GM12864 (cell line): Measurements from ENCODE around the gene AHDC1.

ENCODE experiments used
- DNase-seq: peaks from one replicate; pipeline ENCODE4 v3.0.0-alpha.2; 2011; ENCODE audit warnings: low read depth
- H3K4me3 ChIP-seq: 2 replicates; pipeline ENCODE4 v1.5.1; 2011; ENCODE audit warnings: mild to moderate bottlenecking, low read depth, low read length, control low read depth
- CTCF ChIP-seq: IDR thresholded peaks from 2 replicates; pipeline ENCODE4 v1.5.1; 2011; ENCODE audit warnings: low read depth, mild to moderate bottlenecking, moderate library complexity, low read length, control low read depth, inconsistent platforms; ENCODE audit errors: missing control alignments

Gene AHDC1

GRCh38 chr1:27617420-27617819, 13.5 kb upstream of the AHDC1 start:
- no peak for TF ChIP-seq CTCF
- DNase-seq = no peak
- no peak overlapping the region for H3K4me3 ChIP-seq

- DNase-seq = no peak
- TF ChIP-seq CTCF = peak; percentile 45
- H3K4me3 ChIP-seq = no peak overlapping the region
Observed at GRCh38 chr1:27616441-27616840, 12.5 kb upstream of the AHDC1 start.

- H3K4me3 ChIP-seq = no peak overlapping the region
- no peak for DNase-seq
- TF ChIP-seq CTCF = no peak
Observed at GRCh38 chr1:27615346-27616192, 11.6 kb upstream of the AHDC1 start.

- no peak for DNase-seq
- TF ChIP-seq CTCF = no peak
- no peak overlapping the region for H3K4me3 ChIP-seq
Observed at GRCh38 chr1:27614625-27615344, 10.8 kb upstream of the AHDC1 start.

GRCh38 chr1:27614043-27614624, 10.2 kb upstream of the AHDC1 start:
- no peak overlapping the region for H3K4me3 ChIP-seq
- no peak for DNase-seq
- no peak for TF ChIP-seq CTCF

GRCh38 chr1:27612718-27613117, 8.8 kb upstream of the AHDC1 start:
- H3K4me3 ChIP-seq = no peak overlapping the region
- TF ChIP-seq CTCF = no peak
- DNase-seq = no peak
